HG02870 (cell line): Measurements from ENCODE around the gene GSTT2B.
"Not testable (repeated sequence)": the region's sequence is repeated elsewhere in the genome, so short reads cannot be mapped to it uniquely, and the experiment has no call there.

Source experiments
- ATAC-seq: cut with Tn5 transposase; IDR thresholded peaks from one replicate; pipeline ENCODE4 v1.9.1; 2021; ENCODE audit warnings: mild to moderate bottlenecking, moderate library complexity; ENCODE audit not compliant: unreplicated experiment

GSTT2B gene

GRCh38 chr22:23949764-23950163 is 11.2 kb downstream of the GSTT2B start:
- ATAC-seq: not testable (repeated sequence)

DNA sequence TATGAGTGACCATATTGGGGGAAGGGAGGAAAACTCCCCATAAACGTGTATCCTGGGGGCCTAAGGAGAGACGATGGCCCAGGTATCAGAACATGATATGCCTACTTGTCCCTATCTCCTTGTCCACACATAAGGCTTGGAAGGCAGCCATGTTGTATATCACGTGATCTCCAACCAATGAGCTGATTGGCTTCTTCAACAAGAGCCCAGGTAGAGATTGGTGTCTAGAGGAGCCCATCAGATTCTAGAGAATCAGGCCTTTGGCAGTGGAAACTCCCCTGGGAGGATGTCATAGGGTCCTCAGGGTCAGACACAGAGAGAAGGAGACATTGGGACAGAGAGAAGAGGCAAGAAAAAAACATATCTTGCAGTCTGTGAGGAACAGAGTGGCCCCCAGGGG is 13.6 kb downstream of the GSTT2B start:
- not testable (repeated sequence) for ATAC-seq

DNA sequence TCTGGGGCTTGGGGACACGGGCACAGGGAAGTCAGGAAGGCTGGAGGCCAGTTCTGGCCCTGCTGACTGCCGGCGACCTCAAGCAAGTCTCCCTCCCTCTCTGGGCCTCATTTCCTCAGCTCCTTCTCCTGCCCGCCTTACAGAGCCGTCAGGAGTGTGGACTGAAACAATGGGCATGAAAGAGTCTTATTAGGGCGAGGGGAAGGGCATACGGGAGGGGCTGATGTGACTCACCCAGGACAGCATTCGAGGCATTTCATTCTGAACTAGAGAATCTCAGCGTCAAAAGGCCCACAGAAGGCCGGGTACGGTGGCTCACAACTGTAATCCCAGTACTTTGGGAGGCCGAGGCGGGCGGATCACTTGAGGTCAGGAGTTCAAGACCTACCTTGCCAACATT is 20.8 kb downstream of the GSTT2B start:
- ATAC-seq: not testable (repeated sequence)

GRCh38 chr22:23939017-23939357 is 22.0 kb downstream of the GSTT2B start:
- ATAC-seq: no peak

GRCh38 chr22:23938328-23939016 is 22.5 kb downstream of the GSTT2B start:
- ATAC-seq: no peak

- ATAC-seq: no peak
Observed at GRCh38 chr22:23926561-23926960, 34.4 kb downstream of the GSTT2B start.

- no peak for ATAC-seq
Observed at GRCh38 chr22:23925020-23925606, 35.9 kb downstream of the GSTT2B start.

- no peak for ATAC-seq
Observed at GRCh38 chr22:23922921-23923320, 38.1 kb downstream of the GSTT2B start.

GRCh38 chr22:23921586-23922201 is 39.3 kb downstream of the GSTT2B start:
- not testable (repeated sequence) for ATAC-seq

- ATAC-seq: not testable (repeated sequence)
Observed at GRCh38 chr22:23920267-23920611, 40.8 kb downstream of the GSTT2B start.

DNA sequence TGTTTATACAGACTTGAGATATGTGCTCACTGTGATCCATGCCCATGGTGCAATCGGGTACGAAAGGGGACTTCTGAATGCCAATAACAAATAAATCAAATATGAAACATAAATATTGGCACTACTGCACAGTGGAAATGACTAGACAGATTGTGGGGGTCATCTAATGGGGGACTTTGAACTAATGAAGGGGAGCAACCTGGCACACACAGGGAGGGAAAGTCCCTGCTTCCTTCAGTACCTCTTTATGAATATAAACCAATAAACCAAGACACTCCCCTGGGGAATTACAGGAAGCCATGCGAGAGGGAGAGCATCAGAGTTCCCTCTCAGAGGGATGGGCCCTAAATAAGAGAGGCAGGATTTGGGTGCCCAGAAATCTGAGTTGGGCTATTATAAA is 45.7 kb downstream of the GSTT2B start:
- no peak for ATAC-seq

GRCh38 chr22:23913661-23914353 is 47.2 kb downstream of the GSTT2B start:
- ATAC-seq: peak; percentile 95

- ATAC-seq: peak; percentile 20
Observed at GRCh38 chr22:23913306-23913660, 47.7 kb downstream of the GSTT2B start.

GRCh38 chr22:23912293-23912903 is 48.6 kb downstream of the GSTT2B start:
- ATAC-seq: no peak

- ATAC-seq: no peak
Observed at GRCh38 chr22:23911318-23911980, 49.5 kb downstream of the GSTT2B start.

DNA sequence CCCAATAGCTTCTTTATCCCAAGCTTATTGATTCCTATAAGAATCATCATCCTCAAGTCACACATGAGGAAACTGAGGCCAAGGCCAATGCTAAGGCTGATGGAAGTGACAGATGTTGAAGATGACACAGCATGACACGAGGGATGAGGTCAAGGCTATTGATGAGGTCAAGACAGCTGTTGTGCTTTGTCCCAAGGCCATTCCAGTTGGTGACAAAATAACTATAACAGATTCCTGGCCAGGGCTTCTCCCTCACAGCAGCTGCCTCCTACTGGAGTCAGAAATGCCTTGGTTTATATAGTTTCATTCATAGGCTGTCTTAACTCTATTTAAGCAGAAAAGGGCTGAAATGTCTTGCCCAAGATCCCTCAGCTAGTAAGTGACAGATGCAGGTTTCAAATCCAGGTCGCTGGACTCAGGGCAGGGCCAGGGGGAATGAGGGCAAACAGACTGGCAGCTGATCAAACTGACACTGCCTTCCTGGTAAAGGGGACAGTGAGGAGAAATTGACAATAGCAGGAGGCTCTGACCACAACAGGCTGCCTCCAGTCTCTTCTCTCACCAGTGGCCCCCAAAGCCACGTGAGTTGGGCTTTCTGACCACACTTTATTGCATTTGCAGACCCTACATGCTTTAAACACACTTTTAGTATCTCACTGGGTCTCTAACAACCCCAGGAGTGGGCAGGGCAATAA is 50.4 kb downstream of the GSTT2B start:
- ATAC-seq: no peak

- no peak for ATAC-seq
Observed at GRCh38 chr22:23909296-23909898, 51.6 kb downstream of the GSTT2B start.

DNA sequence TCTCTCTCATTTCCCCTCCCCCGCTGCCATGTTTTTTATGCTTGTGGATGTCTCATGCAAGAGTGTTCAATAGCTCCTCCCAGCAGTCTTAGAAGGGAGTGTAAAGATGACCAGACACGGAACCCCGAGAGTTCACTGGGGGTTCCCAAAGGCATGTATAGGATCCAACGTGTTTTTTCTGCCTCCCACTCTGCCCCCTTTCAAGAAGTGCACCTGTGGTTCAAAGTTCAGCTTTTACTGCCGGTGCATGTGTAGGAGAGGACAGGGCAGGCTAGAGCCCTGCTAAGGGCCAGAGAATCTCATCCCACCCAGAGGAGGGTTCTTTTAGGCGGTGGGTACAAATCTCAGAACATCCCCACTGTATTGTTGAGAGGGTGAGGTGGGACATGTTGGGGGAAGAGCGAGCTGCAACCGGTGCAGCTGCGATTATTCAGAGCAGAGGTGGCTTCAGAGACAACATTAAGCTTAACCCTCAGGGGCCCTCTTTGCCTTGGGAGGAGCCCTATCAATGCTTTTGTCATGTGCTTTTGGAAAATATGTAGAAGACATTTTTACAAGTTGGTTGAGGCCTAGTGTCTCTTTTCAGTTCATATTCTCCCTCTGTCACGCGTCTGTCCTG is 52.3 kb downstream of the GSTT2B start:
- ATAC-seq: no peak

GRCh38 chr22:23907423-23907822 is 53.6 kb downstream of the GSTT2B start:
- ATAC-seq: not testable (repeated sequence)
